ENCODE data around the gene PRKX. TPM values are rescaled to one million over a fixed set of nuclear protein-coding genes. Genes with fewer than 3 reads are reported as not detected.
"Not testable (repeated sequence)": the region's sequence is repeated elsewhere in the genome, so short reads cannot be mapped to it uniquely, and the experiment has no call there.

PRKX gene
- total RNA-seq, 1 donor from 2014 or later = 58.8 TPM

DNA sequence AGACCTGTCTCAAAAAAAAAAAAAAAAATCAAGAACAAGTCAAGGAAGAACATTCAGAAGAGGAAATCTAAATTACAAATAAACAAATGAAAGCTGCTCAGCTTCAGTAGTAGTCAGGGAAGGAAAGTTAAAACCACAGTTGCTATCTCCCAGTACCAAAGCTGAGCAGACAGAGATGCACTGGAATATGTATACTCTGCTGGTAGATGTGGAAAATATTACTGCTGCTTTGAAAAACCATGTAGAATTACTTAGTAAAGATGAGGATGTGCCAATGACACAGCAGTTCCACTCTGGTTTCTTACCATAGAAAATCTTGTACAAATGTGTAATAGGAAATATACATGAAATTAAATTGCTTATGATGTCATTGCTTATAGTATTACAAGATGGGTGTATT, 25.1 kb upstream of the PRKX start:
- DNase-seq (ENCODE audit: low spot score in 2 of 2, unreplicated experiment in 2 of 2) = no peak
- peaks cover 11% of the 10 kb centered on the region for H3K9me3 Mint-ChIP-seq
- no peak overlapping the region for H3K27ac Mint-ChIP-seq
- TF ChIP-seq, protein P1, sequence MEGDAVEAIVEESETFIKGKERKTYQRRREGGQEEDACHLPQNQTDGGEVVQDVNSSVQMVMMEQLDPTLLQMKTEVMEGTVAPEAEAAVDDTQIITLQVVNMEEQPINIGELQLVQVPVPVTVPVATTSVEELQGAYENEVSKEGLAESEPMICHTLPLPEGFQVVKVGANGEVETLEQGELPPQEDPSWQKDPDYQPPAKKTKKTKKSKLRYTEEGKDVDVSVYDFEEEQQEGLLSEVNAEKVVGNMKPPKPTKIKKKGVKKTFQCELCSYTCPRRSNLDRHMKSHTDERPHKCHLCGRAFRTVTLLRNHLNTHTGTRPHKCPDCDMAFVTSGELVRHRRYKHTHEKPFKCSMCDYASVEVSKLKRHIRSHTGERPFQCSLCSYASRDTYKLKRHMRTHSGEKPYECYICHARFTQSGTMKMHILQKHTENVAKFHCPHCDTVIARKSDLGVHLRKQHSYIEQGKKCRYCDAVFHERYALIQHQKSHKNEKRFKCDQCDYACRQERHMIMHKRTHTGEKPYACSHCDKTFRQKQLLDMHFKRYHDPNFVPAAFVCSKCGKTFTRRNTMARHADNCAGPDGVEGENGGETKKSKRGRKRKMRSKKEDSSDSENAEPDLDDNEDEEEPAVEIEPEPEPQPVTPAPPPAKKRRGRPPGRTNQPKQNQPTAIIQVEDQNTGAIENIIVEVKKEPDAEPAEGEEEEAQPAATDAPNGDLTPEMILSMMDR (IDR thresholded peaks at IDR 0.05; ENCODE audit: unreplicated experiment) = no peak
- H3K4me1 Mint-ChIP-seq = no peaks in the 10 kb centered on the region
- no peak overlapping the region for H3K4me3 Mint-ChIP-seq
- H3K36me3 Mint-ChIP-seq = peaks cover 7% of the 10 kb centered on the region
- no peaks in the 10 kb centered on the region for H3K27me3 Mint-ChIP-seq (ENCODE audit: low read depth)

DNA sequence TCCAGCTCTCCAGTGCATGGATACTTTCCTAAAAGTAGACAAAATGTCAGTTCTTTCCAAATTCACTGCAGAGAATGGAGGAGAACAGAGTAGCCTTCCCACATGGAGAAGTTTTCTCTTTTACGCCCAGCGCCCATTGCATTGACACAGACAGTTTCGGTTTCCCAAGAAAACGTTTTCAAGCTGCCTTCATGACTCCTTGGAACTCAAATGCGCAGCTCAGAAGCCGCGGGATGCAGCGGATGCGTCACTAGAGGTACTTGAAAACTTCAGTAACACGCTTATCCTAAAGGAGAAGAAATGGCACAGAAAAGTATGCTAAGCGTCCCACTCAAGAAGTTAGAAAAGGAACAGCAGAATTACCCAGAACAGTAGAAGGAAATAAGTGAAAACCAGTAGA, 23.1 kb upstream of the PRKX start:
- H3K27me3 Mint-ChIP-seq (ENCODE audit: low read depth); DNase-seq (ENCODE audit: low spot score in 2 of 2, unreplicated experiment in 2 of 2); H3K27ac Mint-ChIP-seq; H3K4me1 Mint-ChIP-seq; H3K4me3 Mint-ChIP-seq; H3K36me3 Mint-ChIP-seq: not testable (repeated sequence)
- H3K9me3 Mint-ChIP-seq = peaks cover 11% of the 10 kb centered on the region

- H3K27me3 Mint-ChIP-seq (ENCODE audit: low read depth) = not testable (repeated sequence)
Measured at GRCh38 chrX:3735891-3736290, 22.4 kb upstream of the PRKX start.

DNA sequence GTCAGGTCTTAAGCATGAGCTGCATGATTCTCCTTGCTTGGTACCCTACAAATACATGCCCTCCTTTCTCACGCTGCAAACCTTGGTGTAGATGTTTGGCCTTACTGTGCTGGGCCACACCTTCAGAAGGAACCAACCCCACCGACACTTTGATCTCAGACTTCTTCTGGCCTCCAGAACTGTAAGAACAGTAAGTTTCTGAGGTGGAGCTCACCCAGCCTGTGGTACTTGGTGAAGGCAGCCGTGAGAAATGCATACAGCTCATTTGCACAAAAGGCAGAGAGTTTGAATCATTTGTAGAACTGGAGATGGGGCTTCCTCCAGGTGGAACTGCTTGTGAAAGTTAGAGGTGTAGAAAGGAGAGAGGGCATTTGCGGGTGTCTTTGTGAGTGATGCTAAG, 21.0 kb upstream of the PRKX start:
- not testable (repeated sequence) for H3K27ac Mint-ChIP-seq; H3K4me1 Mint-ChIP-seq; H3K9me3 Mint-ChIP-seq; H3K27me3 Mint-ChIP-seq (ENCODE audit: low read depth); H3K4me3 Mint-ChIP-seq; H3K36me3 Mint-ChIP-seq; DNase-seq (ENCODE audit: low spot score in 2 of 2, unreplicated experiment in 2 of 2)

More at GRCh38 chrX:3735891-3736290, 22.4 kb upstream of the PRKX start:
- not testable (repeated sequence) for H3K36me3 Mint-ChIP-seq; H3K4me1 Mint-ChIP-seq; DNase-seq (ENCODE audit: low spot score in 2 of 2, unreplicated experiment in 2 of 2); H3K27ac Mint-ChIP-seq; H3K4me3 Mint-ChIP-seq
- peaks cover 11% of the 10 kb centered on the region for H3K9me3 Mint-ChIP-seq

DNA sequence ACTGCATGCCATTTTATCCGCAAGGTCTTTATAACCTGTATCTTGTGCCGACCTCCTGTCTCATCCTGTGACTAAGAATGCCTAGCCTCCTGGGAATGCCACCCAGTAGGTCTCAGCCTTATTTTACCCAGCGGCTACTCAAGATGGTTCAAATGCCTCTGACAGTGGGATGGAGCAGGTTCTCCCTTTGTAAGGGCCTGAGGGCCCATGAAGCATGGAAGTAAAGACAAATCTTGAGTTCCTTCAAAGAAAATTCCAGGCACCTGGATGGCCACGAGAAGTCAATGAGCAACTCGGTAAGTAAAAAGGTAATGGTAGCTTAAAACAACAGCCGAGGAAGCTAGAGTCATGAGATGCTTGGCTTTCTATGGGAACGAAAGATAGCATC, 19.6 kb upstream of the PRKX start:
- no peak overlapping the region for H3K27ac Mint-ChIP-seq
- H3K27me3 Mint-ChIP-seq (ENCODE audit: low read depth) = no peaks in the 10 kb centered on the region
- no peaks in the 10 kb centered on the region for H3K9me3 Mint-ChIP-seq
- DNase-seq (ENCODE audit: low spot score in 2 of 2, unreplicated experiment in 2 of 2) = no peak
- peaks cover 7% of the 10 kb centered on the region for H3K4me1 Mint-ChIP-seq
- TF ChIP-seq, protein P1 (IDR thresholded peaks at IDR 0.05; ENCODE audit: unreplicated experiment) = no peak
- no peaks in the 10 kb centered on the region for H3K36me3 Mint-ChIP-seq
- H3K4me3 Mint-ChIP-seq = no peak overlapping the region

DNA sequence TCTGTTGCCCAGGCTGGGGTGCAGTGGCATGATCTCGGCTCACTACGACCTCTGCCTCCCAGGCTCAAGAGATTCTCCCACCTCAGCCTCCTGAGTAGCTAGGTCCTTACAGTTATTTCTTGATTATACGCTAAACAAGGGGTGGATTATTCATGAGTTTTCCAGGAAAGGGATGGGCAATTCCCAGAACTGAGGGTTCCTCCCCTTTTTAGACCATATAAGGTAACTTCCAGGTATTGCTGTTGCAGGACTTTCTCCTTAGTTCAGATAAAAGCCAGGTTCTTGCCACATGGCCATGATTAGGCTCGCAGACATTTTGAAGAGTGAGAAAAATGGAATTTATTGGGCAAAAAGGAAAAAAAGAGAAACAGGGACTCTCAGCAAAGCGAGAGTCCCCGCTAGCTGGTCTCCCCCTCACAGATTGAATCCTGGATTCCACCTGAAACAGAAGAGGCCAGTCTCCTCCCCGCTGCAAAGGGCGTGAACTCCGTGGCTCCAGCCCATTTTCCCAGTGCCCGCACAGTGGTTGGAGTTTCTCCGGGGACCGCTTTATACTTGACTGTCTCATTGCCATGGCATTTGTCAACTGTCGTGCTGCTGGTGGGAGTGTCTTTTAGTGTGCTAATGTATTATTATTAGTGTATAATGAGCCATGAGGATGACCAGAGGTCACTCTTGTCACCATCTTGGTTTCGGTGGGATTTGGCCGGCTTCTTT, 19.0 kb upstream of the PRKX start:
- H3K27me3 Mint-ChIP-seq (ENCODE audit: low read depth); H3K36me3 Mint-ChIP-seq; DNase-seq (ENCODE audit: low spot score in 2 of 2, unreplicated experiment in 2 of 2); H3K27ac Mint-ChIP-seq; H3K4me1 Mint-ChIP-seq; H3K4me3 Mint-ChIP-seq; H3K9me3 Mint-ChIP-seq: not testable (repeated sequence)

GRCh38 chrX:3728454-3728853, 15.0 kb upstream of the PRKX start:
- Mint-ChIP-seq H3K4me1 (peaks cover 7% of the 10 kb centered on the region), H3K27me3 (ENCODE audit: low read depth) (no peaks in the 10 kb centered on the region), H3K9me3 (no peaks in the 10 kb centered on the region), H3K4me3 (no peak overlapping the region), H3K27ac (no peak overlapping the region), H3K36me3 (no peaks in the 10 kb centered on the region)
- TF ChIP-seq, protein P1 (IDR thresholded peaks at IDR 0.05; ENCODE audit: unreplicated experiment) = no peak
- DNase-seq (ENCODE audit: low spot score in 2 of 2, unreplicated experiment in 2 of 2) = no peak

- not testable (repeated sequence) for H3K4me1 Mint-ChIP-seq; H3K9me3 Mint-ChIP-seq; H3K36me3 Mint-ChIP-seq; DNase-seq (ENCODE audit: low spot score in 2 of 2, unreplicated experiment in 2 of 2); H3K27ac Mint-ChIP-seq; H3K4me3 Mint-ChIP-seq; H3K27me3 Mint-ChIP-seq (ENCODE audit: low read depth)
Measured at GRCh38 chrX:3723460-3723859, 10.0 kb upstream of the PRKX start.
